GM12892 (cell line): ENCODE measurements around the gene ZNF638.

Source experiments
- DNase-seq: peaks from one replicate; pipeline ENCODE4 v3.0.0; 2011; ENCODE audit not compliant: insufficient read length
- FAIRE-seq: peaks from 2 replicates; lab custom pipeline; 2011; peaks lifted over from hg19 to GRCh38; lab: Jason Lieb, UNC
- POLR2A ChIP-seq: IDR thresholded peaks from 2 replicates; pipeline ENCODE4 v1.6.1; 2011; ENCODE audit warnings: low read depth, low read length, control low read depth
- POLR2AphosphoS5 ChIP-seq: IDR thresholded peaks from 2 replicates; pipeline ENCODE4 v1.6.1; 2011; ENCODE audit warnings: low read depth, low read length, control low read depth
- TAF1 ChIP-seq: IDR thresholded peaks from 2 replicates; pipeline ENCODE4 v1.6.1; 2011; ENCODE audit warnings: low read depth, mild to moderate bottlenecking, control low read depth, low read length, borderline replicate concordance

The ZNF638 gene

DNA sequence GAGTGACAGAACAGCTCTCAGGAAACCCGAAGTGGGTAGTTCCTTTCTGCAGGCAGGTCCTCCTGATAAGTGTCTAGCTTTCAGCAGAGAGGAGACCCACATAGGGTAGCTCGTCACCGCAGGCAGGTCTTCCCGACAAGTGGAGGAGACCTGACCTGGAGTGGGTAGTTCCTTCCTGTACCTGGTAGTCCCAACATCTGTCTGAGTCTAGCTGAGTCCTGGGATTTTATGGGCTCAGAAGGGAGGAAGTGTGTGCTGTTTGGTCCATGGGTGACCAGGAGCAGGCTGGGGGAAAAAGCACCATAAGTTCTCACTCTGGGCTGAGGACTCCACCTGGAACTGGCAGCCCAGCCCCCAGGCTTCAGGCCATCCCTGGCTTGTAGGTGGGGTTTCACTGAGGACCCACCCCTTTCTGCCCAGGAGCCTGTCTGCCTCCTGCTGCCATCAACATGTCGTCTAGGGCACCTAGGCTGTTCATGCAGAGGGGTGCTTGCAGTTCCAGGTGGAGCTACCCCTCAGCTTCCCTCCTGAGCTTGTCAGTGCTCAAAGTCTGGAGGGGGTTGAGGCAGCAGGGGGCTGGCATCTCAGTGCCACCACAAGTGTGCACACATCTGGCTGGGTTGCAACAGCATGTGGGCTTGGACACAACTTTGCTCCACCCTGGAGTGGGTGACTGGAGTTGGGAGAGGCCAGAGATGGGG, 131.2 kb downstream of the ZNF638 start:
- DNase-seq (no peak), FAIRE-seq (no peak)
- no peak for TF ChIP-seq TAF1
- no peak for TF ChIP-seq POLR2AphosphoS5
- no peak for TF ChIP-seq POLR2A

GRCh38 chr2:71463342-71463654, 131.7 kb downstream of the ZNF638 start:
- no peak for FAIRE-seq
- DNase-seq: no peak
- TF ChIP-seq POLR2A (no peak), POLR2AphosphoS5 (no peak), TAF1 (no peak)

DNA sequence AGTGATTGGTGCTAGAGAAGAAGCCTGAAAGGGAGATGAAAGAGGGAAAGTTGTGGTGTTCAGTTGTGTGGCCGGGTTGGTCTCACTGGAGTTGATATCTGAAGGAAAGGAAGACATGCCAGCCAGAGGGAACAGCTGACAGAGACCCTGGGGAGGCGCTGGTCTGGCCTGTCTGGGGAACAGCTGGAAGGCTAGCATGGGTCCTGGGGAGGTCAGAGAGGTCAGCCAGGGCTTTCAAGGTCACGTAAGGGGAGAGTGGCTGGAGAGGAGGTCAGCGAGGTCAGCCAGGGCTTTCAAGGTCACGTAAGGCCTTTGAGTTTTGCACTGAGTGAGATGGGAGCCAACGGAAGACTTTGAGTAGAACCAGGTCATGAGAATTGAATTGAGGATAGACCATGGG, 132.8 kb downstream of the ZNF638 start:
- FAIRE-seq (no peak), DNase-seq (no peak)
- TF ChIP-seq POLR2AphosphoS5 (no peak), POLR2A (no peak), TAF1 (no peak)

DNA sequence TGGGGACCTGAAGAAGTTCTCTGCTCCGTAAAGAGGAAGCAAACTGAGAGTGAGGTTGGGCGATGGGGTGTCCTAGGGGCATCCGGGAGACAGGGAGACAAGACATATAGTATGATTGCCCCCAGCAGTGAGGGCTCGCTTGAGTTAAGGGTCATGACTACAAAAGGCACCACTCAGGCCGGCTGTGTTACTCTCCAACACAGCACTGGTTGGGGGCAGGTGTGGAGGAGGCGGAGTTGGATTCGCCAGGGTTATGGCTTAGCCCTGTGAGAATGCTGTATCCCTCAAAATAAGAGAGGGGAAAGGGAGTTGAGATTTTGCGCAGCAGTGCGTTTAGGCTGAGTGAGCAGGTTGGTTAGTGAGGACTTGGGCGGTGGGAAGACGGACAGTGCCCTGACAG, 133.8 kb downstream of the ZNF638 start:
- no peak for FAIRE-seq
- TF ChIP-seq TAF1 (no peak), POLR2AphosphoS5 (no peak), POLR2A (no peak)

GRCh38 chr2:71465961-71466300, 134.3 kb downstream of the ZNF638 start:
- no peak for TF ChIP-seq POLR2A
- no peak for TF ChIP-seq POLR2AphosphoS5
- no peak for TF ChIP-seq TAF1
- no peak for DNase-seq
- no peak for FAIRE-seq

More for the DNA sequence above, 133.8 kb downstream of the ZNF638 start:
- no peak for DNase-seq

DNA sequence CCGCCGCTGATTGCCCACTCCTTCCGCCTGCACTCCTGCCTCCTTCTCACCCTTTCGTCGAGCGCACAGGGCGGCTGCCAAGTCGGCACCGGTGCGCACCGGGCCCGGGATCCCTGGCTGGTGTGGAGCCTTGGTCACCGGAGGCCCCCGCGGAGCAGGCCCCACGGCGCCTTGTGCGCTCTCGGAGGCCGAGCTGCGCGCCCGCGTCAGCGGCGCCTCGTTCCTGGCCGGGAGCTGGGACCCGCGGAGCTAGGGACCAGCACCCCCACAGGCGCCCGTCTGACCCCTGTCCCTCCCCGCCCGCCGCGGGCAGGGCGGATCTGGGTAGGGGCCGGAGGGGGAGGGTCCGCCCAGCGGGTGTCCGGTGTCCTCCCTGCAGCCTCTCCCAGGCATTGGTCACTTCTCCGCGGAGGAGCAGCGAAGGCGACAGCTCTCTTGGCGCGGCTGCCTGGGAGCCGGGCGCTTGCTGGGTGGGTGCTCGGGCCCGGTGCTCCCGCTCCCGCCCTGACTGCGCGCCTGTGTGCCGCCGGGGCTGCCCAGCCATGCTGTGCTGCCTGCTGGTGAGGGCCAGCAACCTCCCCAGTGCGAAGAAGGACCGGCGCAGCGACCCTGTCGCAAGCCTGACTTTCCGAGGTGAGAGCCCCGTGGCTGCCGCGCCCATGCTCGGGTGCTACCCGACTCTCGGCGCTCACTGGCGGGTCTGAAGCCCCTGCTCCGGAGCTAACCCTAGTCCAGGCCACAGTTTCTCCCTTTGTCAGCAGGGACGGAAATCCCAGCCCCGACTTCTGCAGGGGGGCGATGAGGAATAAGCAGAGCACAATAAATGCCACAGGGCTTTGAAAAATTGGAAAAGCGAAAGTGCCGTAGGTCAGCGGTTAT, 135.0 kb downstream of the ZNF638 start:
- DNase-seq (no peak), FAIRE-seq (no peak)
- TF ChIP-seq POLR2AphosphoS5 (no peak), POLR2A (no peak), TAF1 (no peak)

GRCh38 chr2:71467180-71467815, 135.7 kb downstream of the ZNF638 start:
- FAIRE-seq: no peak
- no peak for TF ChIP-seq POLR2A
- TF ChIP-seq POLR2AphosphoS5: no peak
- TF ChIP-seq TAF1: no peak
- no peak for DNase-seq

GRCh38 chr2:71468279-71469015, 136.9 kb downstream of the ZNF638 start:
- DNase-seq (no peak), FAIRE-seq (no peak)
- TF ChIP-seq POLR2AphosphoS5 (no peak), POLR2A (no peak), TAF1 (no peak)

DNA sequence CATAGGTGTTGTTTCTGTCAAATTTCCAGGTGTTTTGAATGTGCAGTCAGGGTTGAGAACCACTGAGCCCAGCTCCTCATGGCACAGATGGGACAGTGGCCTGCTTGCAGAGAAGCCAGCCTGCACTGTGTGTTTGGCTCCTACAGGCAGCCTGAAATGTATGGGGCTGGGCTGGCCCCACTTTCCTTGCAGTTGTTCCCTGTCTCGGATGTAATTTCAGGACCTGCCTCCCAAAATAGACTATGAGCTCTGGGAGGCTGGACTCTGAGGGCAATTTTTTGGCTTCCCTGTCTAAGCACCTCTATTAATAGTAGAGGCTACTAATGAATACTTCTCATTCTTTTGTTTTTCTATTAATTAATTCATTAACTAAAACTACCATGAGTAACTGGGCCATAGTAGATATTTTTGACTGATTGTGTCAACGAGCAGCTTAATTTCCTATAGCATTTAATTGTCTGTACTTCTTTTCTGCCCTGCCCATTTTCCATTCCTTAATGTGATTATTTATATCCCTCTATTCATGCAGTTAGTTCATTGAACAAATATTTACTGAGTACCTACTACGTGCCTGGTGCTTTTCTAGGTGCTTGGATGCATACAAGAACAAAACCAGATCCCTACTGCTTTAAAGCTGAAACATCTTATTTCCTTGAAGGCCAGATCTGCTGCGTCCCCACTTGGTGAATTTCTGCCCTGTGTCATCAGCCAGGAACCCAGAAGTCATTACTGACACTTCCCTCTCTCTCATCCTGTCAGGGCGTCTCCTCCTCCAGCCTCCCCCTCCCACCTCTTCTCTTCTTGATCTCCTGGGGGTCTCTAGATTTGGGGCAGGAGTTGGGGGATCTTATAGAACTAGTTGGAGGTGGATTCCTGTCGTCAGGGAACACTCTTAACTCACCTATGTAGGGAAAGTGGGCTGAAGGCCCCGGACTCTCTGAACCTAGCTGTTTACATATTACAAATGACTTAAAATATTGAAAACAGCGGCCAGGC, 138.1 kb downstream of the ZNF638 start:
- no peak for TF ChIP-seq POLR2AphosphoS5
- no peak for TF ChIP-seq POLR2A
- no peak for TF ChIP-seq TAF1
- FAIRE-seq: no peak
- DNase-seq: no peak

DNA sequence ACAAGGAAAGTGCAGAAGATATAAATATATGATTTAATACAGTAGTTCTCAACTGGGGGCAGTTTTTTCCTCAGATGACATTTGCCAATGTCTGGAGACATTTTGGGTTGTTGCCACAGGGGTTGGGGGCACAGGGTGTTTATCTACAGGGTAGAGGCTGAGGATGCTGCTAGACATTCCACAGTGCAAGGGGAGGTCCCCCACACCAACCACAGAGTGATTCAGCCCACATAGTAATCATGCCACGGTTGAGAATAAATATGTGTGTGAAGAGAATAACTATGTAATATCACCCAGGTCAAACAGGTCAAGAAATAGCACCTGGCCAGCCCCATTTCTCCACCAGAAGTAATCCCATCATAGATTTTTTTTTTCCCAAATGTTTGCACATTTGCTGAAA, 139.7 kb downstream of the ZNF638 start:
- FAIRE-seq (no peak), DNase-seq (no peak)
- no peak for TF ChIP-seq TAF1

DNA sequence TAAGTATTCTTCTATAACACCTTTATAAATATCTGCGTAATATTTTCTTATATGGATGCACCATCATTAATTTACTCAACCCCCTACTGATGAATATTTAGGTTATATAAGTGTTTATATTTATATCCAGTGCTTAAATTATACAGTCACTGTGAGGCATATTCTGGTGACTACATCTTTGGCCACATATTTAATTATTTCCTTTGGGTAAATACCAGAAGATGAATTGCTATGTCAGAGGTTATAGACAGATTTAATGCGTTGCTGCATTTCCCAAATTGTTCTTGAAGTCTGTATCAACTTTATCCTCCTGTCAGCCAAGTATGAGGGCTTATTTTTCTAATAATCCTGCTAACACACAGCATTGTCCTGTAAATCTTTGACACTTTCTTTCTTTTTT, 140.4 kb downstream of the ZNF638 start:
- FAIRE-seq: no peak
- TF ChIP-seq TAF1: no peak
- no peak for TF ChIP-seq POLR2AphosphoS5
- no peak for TF ChIP-seq POLR2A
- DNase-seq: no peak
